ACC112 (cell line): Measurements from ENCODE around the gene KRTCAP2.
A peak's percentile ranks its signal among the peaks of the same experiment; 100 is the strongest.
"Not testable (repeated sequence)": the region's sequence is repeated elsewhere in the genome, so short reads cannot be mapped to it uniquely, and the experiment has no call there.

Experiments
- H2AFZ ChIP-seq: fragments of 200-600 bp; sonication (generic); one replicate; pipeline ENCODE4 v1.6.0; 2017; ENCODE audit warnings: antibody characterized with exemption, low read length; ENCODE audit not compliant: unreplicated experiment
- H3K27ac ChIP-seq: fragments of 200-600 bp; sonication (generic); 2 replicates; pipeline ENCODE4 v1.5.1; 2014; ENCODE audit warnings: low read depth, mild to moderate bottlenecking, antibody characterized with exemption, low read length, moderate library complexity
- H3K27me3 ChIP-seq: fragments of 200-600 bp; sonication (generic); 2 replicates; pipeline ENCODE4 v1.6.1; 2014; ENCODE audit warnings: mild to moderate bottlenecking, antibody characterized with exemption, low read length, moderate library complexity, mixed read lengths; ENCODE audit not compliant: insufficient read depth
- H3K36me3 ChIP-seq: fragments of 200-600 bp; sonication (generic); 2 replicates; pipeline ENCODE4 v1.6.1; 2016; ENCODE audit warnings: mild to moderate bottlenecking, antibody characterized with exemption, low read length, moderate library complexity, mixed read lengths; ENCODE audit not compliant: insufficient read depth
- H3K4me1 ChIP-seq: fragments of 200-600 bp; sonication (generic); one replicate; pipeline ENCODE4 v1.6.1; 2016; ENCODE audit warnings: low read length, mixed read lengths; ENCODE audit not compliant: insufficient read depth, unreplicated experiment, control insufficient read depth
- H3K4me3 ChIP-seq: fragments of 200-600 bp; sonication (generic); 2 replicates; pipeline ENCODE4 v1.5.1; 2014; ENCODE audit warnings: mild to moderate bottlenecking, low read depth, low read length
- H3K79me2 ChIP-seq: fragments of 200-600 bp; sonication (generic); one replicate; pipeline ENCODE4 v1.6.0; 2016; ENCODE audit warnings: low read length; ENCODE audit not compliant: control insufficient read depth, unreplicated experiment, insufficient read depth

Gene KRTCAP2

DNA sequence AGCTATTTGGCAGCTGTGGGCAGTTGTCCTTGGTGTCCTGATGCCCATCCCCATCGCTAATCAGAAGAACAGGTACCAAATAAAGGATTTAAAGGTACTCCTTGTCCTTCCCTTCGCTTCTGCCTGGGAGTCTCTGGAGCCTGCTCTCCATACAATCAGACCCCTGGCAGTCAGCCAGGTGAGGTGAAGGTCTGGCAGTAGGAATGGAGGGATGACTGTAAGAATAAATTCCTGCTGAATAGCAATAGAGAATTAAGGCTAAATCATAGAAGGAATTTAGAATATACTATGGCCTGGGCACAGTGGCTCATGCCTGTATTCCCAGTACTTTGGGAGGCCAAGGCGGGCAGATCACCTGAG lies 25.4 kb upstream of the KRTCAP2 start:
- no peak overlapping the region for H2AFZ ChIP-seq
- peaks cover 19% of the 10 kb centered on the region for H3K4me1 ChIP-seq
- H3K27me3 ChIP-seq: no peaks in the 10 kb centered on the region
- no peak overlapping the region for H3K27ac ChIP-seq
- H3K79me2 ChIP-seq: peaks cover 19% of the 10 kb centered on the region
- H3K4me3 ChIP-seq: no peak overlapping the region
- H3K36me3 ChIP-seq: peaks cover 16% of the 10 kb centered on the region; the same call in 1 of the 2 replicates

DNA sequence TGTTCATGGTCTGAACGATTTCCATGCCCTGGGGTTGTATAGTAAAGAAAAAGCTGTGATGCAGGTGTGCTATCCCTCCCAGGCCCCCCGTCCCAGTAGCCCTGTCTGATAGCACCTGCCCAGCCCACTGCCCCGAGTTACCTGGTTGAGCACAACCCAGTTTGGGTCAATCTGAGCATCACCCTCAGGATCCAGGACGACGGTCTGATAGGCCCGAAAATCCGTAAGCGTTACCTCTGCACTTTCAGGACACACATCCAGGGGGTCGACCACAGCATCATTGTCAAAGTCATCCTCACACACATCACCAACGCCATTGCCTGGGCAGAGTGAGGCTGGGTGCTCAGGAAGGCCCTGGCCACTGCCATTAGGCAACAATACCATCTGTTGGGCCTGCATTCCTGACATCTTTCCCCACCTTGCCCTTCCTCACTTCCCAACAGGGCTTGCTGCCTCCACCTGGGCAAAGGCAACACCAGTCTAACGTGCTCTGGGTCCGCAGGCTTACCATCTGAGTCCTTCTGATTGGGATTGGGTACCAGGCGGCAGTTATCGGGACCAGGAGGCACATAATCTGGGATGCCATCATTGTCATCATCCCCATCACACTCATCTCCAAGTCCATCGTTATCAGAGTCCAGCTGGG lies 24.9 kb upstream of the KRTCAP2 start:
- H3K27ac ChIP-seq: no peak overlapping the region
- no peaks in the 10 kb centered on the region for H3K27me3 ChIP-seq
- peaks cover 21% of the 10 kb centered on the region for H3K4me1 ChIP-seq
- H3K79me2 ChIP-seq: peaks cover 19% of the 10 kb centered on the region
- no peak overlapping the region for H3K4me3 ChIP-seq
- H3K36me3 ChIP-seq: peaks cover 16% of the 10 kb centered on the region; the same call in 1 of the 2 replicates
- no peak overlapping the region for H2AFZ ChIP-seq

DNA sequence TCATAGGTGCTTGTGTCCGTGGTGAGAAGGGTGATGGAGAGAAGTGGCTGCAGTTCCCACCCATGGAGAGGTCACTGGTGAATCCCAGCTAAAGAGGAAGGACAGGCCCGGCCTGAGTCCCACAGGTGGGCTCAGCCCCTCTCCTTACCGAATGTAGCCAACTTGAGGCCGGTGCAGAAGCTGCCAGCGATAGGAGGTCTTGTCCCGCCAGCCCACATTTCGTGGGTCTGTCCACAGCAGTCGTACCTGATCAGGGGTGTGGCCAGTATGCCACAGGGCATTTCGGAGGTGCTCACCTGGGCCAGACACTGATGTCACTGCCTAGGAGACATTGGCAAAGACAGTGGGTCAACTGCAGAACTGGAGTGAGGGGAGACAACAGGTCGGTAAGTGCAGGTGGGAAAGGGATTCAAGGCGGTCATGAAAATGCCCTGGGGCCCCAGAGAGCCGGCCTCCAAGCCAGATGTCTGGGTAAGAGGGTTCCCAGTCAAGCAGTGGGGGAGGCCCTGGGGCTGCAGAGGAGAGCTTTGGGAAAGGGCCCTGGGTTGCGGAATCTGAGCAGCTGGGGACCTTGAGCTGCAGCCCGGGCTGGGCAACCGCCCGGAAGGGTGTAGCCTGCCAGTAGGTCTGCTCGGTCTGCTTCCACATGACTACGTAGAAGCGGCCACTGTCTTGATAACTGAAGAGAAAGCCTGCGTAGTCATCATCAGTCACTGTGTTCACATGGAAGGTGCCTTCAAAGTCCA lies 24.0 kb upstream of the KRTCAP2 start:
- Histone ChIP-seq H3K27me3 (no peaks in the 10 kb centered on the region), H3K4me1 (peaks cover 26% of the 10 kb centered on the region), H3K27ac (no peak overlapping the region), H3K36me3 (peaks cover 16% of the 10 kb centered on the region; the same call in 1 of the 2 replicates), H2AFZ (no peak overlapping the region), H3K79me2 (peaks cover 19% of the 10 kb centered on the region), H3K4me3 (peak overlapping the region; percentile 86; the same call in 1 of the 2 replicates)

DNA sequence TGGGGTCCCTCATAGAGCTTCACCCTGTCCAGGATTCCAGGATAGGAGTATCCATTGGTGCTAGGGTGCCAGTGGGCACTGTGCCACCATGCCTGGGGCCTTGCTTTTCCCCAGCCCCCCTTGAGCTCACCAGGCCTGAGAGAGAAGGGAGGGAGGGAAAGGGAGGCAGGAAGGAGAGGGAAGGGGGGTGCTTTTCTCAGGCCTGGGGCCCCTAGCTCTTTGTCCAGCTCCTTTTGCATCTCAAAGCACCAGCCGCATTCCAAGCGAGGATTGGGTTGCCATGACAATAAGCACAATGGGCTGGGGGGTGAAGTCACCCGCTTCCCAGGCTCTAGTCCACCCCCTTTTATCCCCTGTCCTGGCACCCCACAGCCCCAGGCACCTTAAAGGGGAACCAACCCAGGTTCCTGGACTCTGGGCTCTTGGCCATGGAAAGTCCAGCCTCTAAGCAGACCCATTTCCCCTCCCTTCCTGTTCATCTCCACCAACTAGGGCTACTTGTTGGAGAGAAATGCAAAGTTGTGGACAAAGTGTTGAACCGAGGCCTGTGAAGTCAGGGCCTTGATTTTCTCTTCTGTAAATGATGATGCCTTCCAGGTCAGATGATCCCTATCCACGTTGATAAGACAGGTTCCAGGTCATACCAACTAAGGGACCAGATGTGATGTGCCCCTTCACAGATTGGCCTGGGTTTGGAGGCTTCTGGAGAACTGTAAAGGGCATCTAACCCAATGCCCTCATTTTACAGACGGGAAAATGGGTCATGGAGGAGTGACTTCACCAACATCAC lies 23.2 kb upstream of the KRTCAP2 start:
- Histone ChIP-seq H3K27me3 (no peaks in the 10 kb centered on the region), H3K4me3 (peak overlapping the region; percentile 86), H3K79me2 (peaks cover 19% of the 10 kb centered on the region), H3K27ac (peak overlapping the region; percentile 96), H3K36me3 (peaks cover 16% of the 10 kb centered on the region; the same call in 1 of the 2 replicates), H3K4me1 (peaks cover 26% of the 10 kb centered on the region), H2AFZ (no peak overlapping the region)

DNA sequence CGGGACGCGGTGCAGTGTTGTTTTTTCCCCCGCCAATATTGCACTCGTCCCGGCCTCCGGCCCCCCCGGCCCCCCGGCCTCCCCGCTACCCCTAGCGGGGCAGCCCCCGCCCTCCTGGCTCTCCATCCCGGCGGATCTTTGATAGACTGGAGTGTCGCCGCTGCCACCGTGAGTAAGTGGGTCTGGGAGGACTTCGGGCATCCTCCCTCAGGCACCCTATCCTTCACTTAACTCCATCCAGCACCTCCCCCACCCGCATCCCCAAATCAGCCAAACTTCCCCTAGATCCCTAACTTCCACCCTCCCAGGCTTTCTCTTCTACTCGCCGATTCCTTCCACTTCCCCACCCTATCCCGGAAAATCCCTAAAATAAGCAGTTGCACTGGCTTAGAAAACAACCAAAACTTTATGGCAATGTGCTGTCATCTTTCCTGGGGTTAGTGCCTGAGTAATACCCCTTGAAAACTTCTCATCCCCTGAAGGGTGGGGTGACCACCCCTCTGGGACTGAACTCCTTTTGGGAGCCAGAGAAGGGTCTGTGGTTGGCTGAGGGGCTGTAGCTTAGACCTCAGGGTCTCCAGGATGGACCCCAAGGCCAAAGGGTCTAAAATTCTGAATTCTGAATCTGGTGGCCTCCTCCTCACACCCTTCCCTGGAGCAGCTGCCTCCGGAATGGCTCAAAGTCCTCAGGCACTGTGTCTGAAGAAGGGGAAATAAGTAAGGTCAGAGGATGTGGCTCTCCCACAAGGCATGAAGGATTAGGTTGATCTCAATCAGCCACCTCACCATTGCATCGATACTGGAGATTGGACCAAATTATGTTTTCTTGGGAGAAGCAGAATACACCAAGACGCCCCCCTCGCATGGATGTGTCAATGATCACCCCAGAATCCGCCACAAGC lies 22.3 kb upstream of the KRTCAP2 start:
- Histone ChIP-seq H3K27ac (peak overlapping the region; percentile 96), H3K36me3 (peaks cover 13% of the 10 kb centered on the region; the same call in 1 of the 2 replicates), H3K4me3 (peak overlapping the region; percentile 86), H3K27me3 (no peaks in the 10 kb centered on the region), H3K79me2 (peaks cover 19% of the 10 kb centered on the region), H2AFZ (no peak overlapping the region), H3K4me1 (peaks cover 26% of the 10 kb centered on the region)

DNA sequence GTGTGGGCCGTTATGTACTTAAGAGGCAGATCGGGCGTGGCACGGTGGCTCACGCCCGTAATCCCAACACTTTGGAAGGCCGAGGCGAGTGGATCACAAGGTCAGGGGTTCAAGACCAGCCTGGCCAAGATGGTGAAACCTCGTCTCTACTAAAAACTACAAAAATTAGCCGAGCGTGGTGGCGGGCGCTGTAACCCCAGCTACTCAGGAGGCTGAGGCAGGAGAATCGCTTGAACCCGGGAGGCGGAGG lies 20.8 kb upstream of the KRTCAP2 start:
- Histone ChIP-seq H3K79me2 (peaks cover 19% of the 10 kb centered on the region), H3K4me1 (peaks cover 26% of the 10 kb centered on the region), H3K4me3 (peak overlapping the region; percentile 86), H2AFZ (peak overlapping the region; percentile 56), H3K27ac (peak overlapping the region; percentile 96)
- H3K27me3 ChIP-seq, H3K36me3 ChIP-seq: not testable (repeated sequence)

DNA sequence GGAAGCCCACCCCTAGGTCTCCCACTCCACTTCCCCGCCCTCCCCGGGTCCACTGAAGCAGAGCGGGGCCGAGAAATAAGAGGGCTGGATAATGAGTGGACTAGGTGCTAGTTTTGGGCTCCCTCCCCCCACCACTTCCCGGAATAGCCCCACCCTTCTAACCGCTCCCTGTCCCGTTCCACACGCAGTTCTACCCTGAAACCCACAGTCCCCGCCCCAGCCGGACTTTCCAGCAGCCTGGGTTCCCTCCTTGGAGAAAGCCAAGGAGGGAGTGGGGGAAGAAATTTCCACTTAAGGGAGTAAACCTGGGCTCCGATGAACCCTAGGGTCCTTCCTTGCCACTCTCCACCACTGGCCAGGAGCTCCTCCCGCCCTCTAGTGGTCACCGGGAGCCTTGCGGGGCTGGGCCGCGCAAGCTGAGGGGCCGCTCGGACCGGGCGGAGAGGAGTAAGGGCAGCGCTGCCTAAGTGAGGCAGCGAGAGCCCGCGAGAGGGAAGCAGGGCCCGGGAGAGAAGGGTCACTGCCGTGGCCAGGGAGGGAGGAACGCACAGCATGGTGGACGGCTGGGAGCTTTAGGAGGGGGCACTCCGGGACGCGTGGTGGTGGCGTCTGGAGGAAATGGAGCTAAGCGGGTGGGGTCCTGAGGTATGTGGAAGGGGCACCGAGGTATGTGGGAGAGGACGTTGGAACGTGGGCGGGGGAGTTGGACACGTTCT lies 20.3 kb upstream of the KRTCAP2 start:
- peak overlapping the region; percentile 74 for H2AFZ ChIP-seq
- H3K79me2 ChIP-seq: peaks cover 19% of the 10 kb centered on the region
- H3K4me3 ChIP-seq: peak overlapping the region; percentile 86
- H3K36me3 ChIP-seq: peaks cover 9% of the 10 kb centered on the region; the same call in 1 of the 2 replicates
- peaks cover 26% of the 10 kb centered on the region for H3K4me1 ChIP-seq
- H3K27ac ChIP-seq: peak overlapping the region; percentile 96
- no peaks in the 10 kb centered on the region for H3K27me3 ChIP-seq

DNA sequence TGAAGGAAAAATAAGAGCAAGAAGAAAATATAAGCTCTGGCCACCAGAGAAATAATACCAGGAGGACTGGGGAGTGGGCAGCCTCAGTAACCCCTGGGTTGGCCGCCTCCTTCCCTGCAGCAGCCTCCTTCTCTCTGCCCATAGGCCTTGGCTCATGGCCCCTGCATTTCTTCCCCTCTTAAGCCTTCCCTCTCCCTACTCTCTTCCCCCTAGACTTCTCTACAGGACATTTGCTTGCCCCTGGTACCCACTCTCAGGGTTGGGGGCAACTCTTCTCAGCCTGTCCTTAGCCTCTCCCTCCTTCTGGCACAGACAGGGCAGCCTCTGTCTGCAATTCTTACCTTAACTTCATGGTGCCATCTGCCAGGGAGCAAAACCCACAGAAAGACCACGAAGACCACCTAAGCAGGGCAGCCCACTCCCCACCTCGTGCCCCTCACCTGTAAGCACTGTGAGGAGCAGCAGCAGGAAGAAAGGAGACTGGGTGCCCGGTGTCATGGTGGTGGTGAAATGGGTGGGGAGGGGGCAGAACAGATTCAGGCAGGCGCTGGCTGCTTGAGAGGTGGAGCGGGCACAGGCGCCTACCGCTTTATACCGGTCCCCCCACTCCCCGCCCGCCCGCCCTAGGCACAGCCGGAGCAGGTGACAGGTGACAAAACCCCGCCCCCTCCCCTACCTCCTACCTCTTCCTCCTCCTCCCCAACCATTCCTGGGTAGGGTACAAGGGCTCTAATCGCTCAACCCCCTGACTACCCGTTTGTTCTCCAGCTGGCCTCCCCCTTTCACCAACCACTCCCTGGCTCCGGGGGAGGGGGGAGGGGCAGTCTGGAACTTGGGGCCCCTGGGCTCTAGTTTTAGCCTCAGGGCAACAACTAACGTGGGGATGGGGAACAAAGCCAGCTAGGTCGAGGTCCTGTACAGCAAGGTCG lies 19.5 kb upstream of the KRTCAP2 start:
- Histone ChIP-seq H3K36me3 (peaks cover 9% of the 10 kb centered on the region; the same call in 1 of the 2 replicates), H3K79me2 (peaks cover 19% of the 10 kb centered on the region), H3K4me3 (peak overlapping the region; percentile 86), H2AFZ (peak overlapping the region; percentile 74), H3K27ac (peak overlapping the region; percentile 96), H3K4me1 (peaks cover 26% of the 10 kb centered on the region), H3K27me3 (no peaks in the 10 kb centered on the region)

DNA sequence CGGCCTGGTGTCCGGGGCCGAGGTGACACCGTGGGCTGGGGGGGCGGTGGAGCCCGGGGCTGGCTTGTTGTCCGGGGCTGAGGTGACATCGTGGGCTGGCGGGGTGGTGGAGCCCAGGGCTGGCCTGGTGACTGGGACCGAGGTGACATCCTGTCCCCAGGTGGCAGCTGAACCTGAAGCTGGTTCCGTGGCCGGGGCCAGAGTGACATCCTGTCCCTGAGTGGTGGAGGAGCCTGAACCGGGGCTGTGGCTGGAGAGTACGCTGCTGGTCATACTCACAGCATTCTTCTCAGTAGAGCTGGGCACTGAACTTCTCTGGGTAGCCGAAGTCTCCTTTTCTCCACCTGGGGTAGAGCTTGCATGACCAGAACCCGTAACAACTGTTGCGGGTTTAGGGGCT lies 18.8 kb upstream of the KRTCAP2 start:
- H3K4me3 ChIP-seq: no peak overlapping the region
- peaks cover 6% of the 10 kb centered on the region; the same call in 1 of the 2 replicates for H3K36me3 ChIP-seq
- H3K79me2 ChIP-seq: peaks cover 17% of the 10 kb centered on the region
- H3K27ac ChIP-seq: 0 out of 2 replicates have a peak overlapping the region, but pooled peaks have one; percentile 29
- no peak overlapping the region for H2AFZ ChIP-seq
- peaks cover 25% of the 10 kb centered on the region for H3K4me1 ChIP-seq
- no peaks in the 10 kb centered on the region for H3K27me3 ChIP-seq
